ENCODE results near the gene PHKA2.

GRCh38 chrX:18900401-18900976, 83.4 kb downstream of the PHKA2 start:
- no peak for TF ChIP-seq CTCF (IDR thresholded peaks at IDR 0.05)
- TF ChIP-seq POLR2A (IDR thresholded peaks at IDR 0.05), result no peak

Measured in lower leg skin (tissue), 3 donors.